Gastrocnemius medialis (tissue), 4 donors: ENCODE results near the gene ATOH8.

ENCODE experiments used
- CTCF ChIP-seq, 5 experiments: fragments of 450-650 bp in 3 of 5; fragments of 200-600 bp in 2 of 5; sonication (generic) in 2 of 5; IDR thresholded peaks in 4 of 5; conservative IDR thresholded peaks in 1 of 5; 1 replicate in 4 of 5; 2 replicates in 1 of 5; pipeline ENCODE4 v1.5.1; 2016 to 2019; ENCODE audit warnings: antibody characterized with exemption in 5 of 5, mild to moderate bottlenecking in 3 of 5, moderate library complexity in 3 of 5
- POLR2A ChIP-seq, 2 donors: fragments of 450-650 bp; IDR thresholded peaks; one replicate each; pipeline ENCODE4 v1.6.1; 2017; ENCODE audit warnings: antibody characterized with exemption in 2 of 2, mild to moderate bottlenecking in 2 of 2, moderate library complexity in 2 of 2

- TF ChIP-seq CTCF (IDR thresholded peaks at IDR 0.05 in 4 of 5, conservative IDR thresholded peaks at IDR 0.05 in 1 of 5) (no peak), POLR2A (IDR thresholded peaks at IDR 0.05) (no peak)
These were observed 48.7 kb downstream of the ATOH8 start for GRCh38 chr2:85802354-85803103.
